Measurements from ENCODE around the gene CREBRF.

CREBRF gene

GRCh38 chr5:173033923-173034322, 22.2 kb upstream of the CREBRF start:
- no peak overlapping the region for H2AFZ ChIP-seq (ENCODE audit: low read length)
- no peak overlapping the region for H3K18ac ChIP-seq (ENCODE audit: low read length)
- no peak overlapping the region for H3K14ac ChIP-seq (ENCODE audit: low read length)
- H3K4ac ChIP-seq (ENCODE audit: low read length) = no peak overlapping the region
- H3K4me1 ChIP-seq (ENCODE audit: control insufficient read depth in 2 of 2, insufficient read depth in 1 of 2, low read depth in 1 of 2, low read length in 2 of 2) = peaks cover 0 to 4% of the 10 kb centered on the region in 2 donors
- H3K79me1 ChIP-seq (ENCODE audit: low read depth, low read length) = no peaks in the 10 kb centered on the region
- H4K8ac ChIP-seq (ENCODE audit: low read depth, low read length) = no peak overlapping the region
- H3K4me3 ChIP-seq (ENCODE audit: low read length in 2 of 2) = no peak overlapping the region
- H3K27ac ChIP-seq (replicated peaks; ENCODE audit: low read length) = no peak overlapping the region
- H3K23ac ChIP-seq (ENCODE audit: low read depth, low read length, poor library complexity) = no peak overlapping the region
- H3K9ac ChIP-seq (ENCODE audit: low read depth, low read length, poor library complexity) = no peak overlapping the region
- H2BK120ac ChIP-seq (ENCODE audit: low read depth, low read length) = no peak overlapping the region
- H2AK5ac ChIP-seq (ENCODE audit: low read depth, low read length) = no peak overlapping the region
- no peak overlapping the region for H3K4me2 ChIP-seq (ENCODE audit: insufficient read depth, low read length, poor library complexity, severe bottlenecking)
- no CpG with 5 or more reads among the region's 6 CpGs for WGBS, 2 donors (ENCODE audit: extremely low coverage in 2 of 2, insufficient read length in 2 of 2, insufficient replicate concordance in 1 of 2)
- no peak for DNase-seq (ENCODE audit: low spot score)
- H3K9me3 ChIP-seq (replicated peaks in 1 of 2; ENCODE audit: control insufficient read depth in 2 of 2, insufficient read depth in 1 of 2, low read depth in 1 of 2, low read length in 2 of 2) = no peaks in the 10 kb centered on the region
- H3K27me3 ChIP-seq (ENCODE audit: control insufficient read depth in 3 of 3, insufficient read depth in 3 of 3, low read depth in 1 of 3, low read length in 3 of 3) = no peaks in the 10 kb centered on the region
- no peak overlapping the region for H2BK15ac ChIP-seq (ENCODE audit: low read length)
- no peak overlapping the region for H2BK12ac ChIP-seq (ENCODE audit: low read length)
- no peak overlapping the region for H4K91ac ChIP-seq (ENCODE audit: low read depth, low read length, poor library complexity)
- no peak overlapping the region for H2BK5ac ChIP-seq (ENCODE audit: low read length)
- H3K36me3 ChIP-seq (replicated peaks in 1 of 2; ENCODE audit: control insufficient read depth in 2 of 2, insufficient read depth in 2 of 2, low read length in 2 of 2) = peaks cover 2 to 24% of the 10 kb centered on the region in 2 donors

DNA sequence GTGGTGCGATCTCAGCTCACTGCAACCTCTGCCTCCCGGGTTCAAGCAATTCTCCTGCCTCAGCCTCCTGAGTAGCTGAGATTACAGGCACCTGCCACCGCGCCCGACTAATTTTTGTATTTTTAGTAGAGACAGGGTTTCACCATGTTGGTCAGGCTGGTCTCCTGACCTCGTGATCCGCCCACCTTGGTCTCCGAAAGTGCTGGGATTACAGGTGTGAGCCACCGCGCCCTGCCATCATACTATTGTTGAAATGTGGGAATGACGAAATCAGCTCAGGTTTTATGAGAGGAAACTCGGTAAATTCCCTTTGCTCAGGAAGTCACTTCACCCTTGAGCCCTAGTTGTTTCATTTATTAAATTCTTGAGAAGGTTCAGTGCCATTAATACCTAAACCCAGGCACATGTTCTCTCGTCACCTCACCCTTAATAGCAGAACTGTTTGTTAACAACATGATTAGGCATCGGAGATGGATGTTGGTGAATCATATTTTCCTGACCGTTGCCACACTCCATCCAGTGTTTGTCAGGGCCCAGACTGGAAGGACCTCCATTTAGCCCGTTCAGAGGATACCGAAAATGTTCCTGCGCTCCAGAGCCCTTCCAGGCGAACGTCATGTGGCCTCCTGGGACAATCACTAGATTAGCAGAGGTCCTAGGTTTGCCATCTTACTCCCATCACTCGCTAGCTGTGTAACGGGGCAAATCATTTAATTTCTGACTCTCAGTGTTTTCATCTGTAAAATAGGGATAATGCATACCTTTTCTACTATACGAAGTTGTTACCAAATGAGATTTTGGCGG, 20.0 kb upstream of the CREBRF start:
- no peak overlapping the region for H3K23ac ChIP-seq (ENCODE audit: low read depth, low read length, poor library complexity)
- no peak overlapping the region for H4K91ac ChIP-seq (ENCODE audit: low read depth, low read length, poor library complexity)
- H2BK120ac ChIP-seq (ENCODE audit: low read depth, low read length) = no peak overlapping the region
- H3K4me1 ChIP-seq (ENCODE audit: control insufficient read depth in 2 of 2, insufficient read depth in 1 of 2, low read depth in 1 of 2, low read length in 2 of 2) = no peaks in the 10 kb centered on the region
- H2BK12ac ChIP-seq (ENCODE audit: low read length) = no peak overlapping the region
- no peak overlapping the region for H4K8ac ChIP-seq (ENCODE audit: low read depth, low read length)
- no peak overlapping the region for H3K4ac ChIP-seq (ENCODE audit: low read length)
- no peak overlapping the region for H2BK15ac ChIP-seq (ENCODE audit: low read length)
- no peak overlapping the region for H3K27ac ChIP-seq (replicated peaks; ENCODE audit: low read length)
- H3K9me3 ChIP-seq (replicated peaks in 1 of 2; ENCODE audit: control insufficient read depth in 2 of 2, insufficient read depth in 1 of 2, low read depth in 1 of 2, low read length in 2 of 2) = no peaks in the 10 kb centered on the region
- WGBS, 2 donors (ENCODE audit: extremely low coverage in 2 of 2, insufficient read length in 2 of 2, insufficient replicate concordance in 1 of 2) = no CpG with 5 or more reads among the region's 24 CpGs
- no peak overlapping the region for H2AK5ac ChIP-seq (ENCODE audit: low read depth, low read length)
- DNase-seq (ENCODE audit: low spot score) = no peak
- no peak overlapping the region for H3K4me3 ChIP-seq (ENCODE audit: low read length in 2 of 2)
- H3K27me3 ChIP-seq (ENCODE audit: control insufficient read depth in 3 of 3, insufficient read depth in 3 of 3, low read depth in 1 of 3, low read length in 3 of 3) = no peaks in the 10 kb centered on the region
- no peak overlapping the region for H3K14ac ChIP-seq (ENCODE audit: low read length)
- H3K79me1 ChIP-seq (ENCODE audit: low read depth, low read length) = no peaks in the 10 kb centered on the region
- no peak overlapping the region for H3K9ac ChIP-seq (ENCODE audit: low read depth, low read length, poor library complexity)
- no peak overlapping the region for H2BK5ac ChIP-seq (ENCODE audit: low read length)
- H2AFZ ChIP-seq (ENCODE audit: low read length) = no peak overlapping the region
- peaks cover 2 to 24% of the 10 kb centered on the region in 2 donors for H3K36me3 ChIP-seq (replicated peaks in 1 of 2; ENCODE audit: control insufficient read depth in 2 of 2, insufficient read depth in 2 of 2, low read length in 2 of 2)
- H3K4me2 ChIP-seq (ENCODE audit: insufficient read depth, low read length, poor library complexity, severe bottlenecking) = no peak overlapping the region
- no peak overlapping the region for H3K18ac ChIP-seq (ENCODE audit: low read length)

DNA sequence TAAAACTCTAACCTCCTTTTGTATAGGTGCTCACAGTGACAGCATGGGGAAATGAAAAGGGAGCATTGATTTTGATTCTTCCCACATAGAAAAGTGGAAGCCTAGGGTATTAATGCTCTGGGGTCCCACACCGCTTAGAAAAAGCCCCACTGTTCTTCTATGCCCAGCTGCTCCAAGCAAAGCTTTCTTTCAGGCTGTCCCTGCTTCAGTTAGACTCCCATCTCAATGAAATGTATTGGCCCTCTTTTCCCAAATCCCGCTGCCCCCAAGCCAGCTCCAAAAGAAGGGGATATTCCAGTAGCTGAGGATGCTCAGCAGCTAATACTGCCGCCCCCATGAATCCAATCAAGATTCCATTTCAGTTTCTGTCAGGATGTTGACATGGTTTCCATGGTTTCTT, 17.0 kb upstream of the CREBRF start:
- Histone ChIP-seq H2BK120ac (ENCODE audit: low read depth, low read length) (no peak overlapping the region), H3K18ac (ENCODE audit: low read length) (no peak overlapping the region), H2AFZ (ENCODE audit: low read length) (no peak overlapping the region), H3K27me3 (ENCODE audit: control insufficient read depth in 3 of 3, insufficient read depth in 3 of 3, low read depth in 1 of 3, low read length in 3 of 3) (no peaks in the 10 kb centered on the region), H2BK5ac (ENCODE audit: low read length) (no peak overlapping the region), H3K4me2 (ENCODE audit: insufficient read depth, low read length, poor library complexity, severe bottlenecking) (no peak overlapping the region), H4K8ac (ENCODE audit: low read depth, low read length) (no peak overlapping the region), H3K9me3 (replicated peaks in 1 of 2; ENCODE audit: control insufficient read depth in 2 of 2, insufficient read depth in 1 of 2, low read depth in 1 of 2, low read length in 2 of 2) (no peaks in the 10 kb centered on the region), H3K4me1 (ENCODE audit: control insufficient read depth in 2 of 2, insufficient read depth in 1 of 2, low read depth in 1 of 2, low read length in 2 of 2) (no peaks in the 10 kb centered on the region), H3K23ac (ENCODE audit: low read depth, low read length, poor library complexity) (no peak overlapping the region), H4K91ac (ENCODE audit: low read depth, low read length, poor library complexity) (no peak overlapping the region), H3K79me1 (ENCODE audit: low read depth, low read length) (no peaks in the 10 kb centered on the region), H2AK5ac (ENCODE audit: low read depth, low read length) (no peak overlapping the region), H3K27ac (replicated peaks; ENCODE audit: low read length) (no peak overlapping the region), H2BK15ac (ENCODE audit: low read length) (no peak overlapping the region), H3K4me3 (ENCODE audit: low read length in 2 of 2) (no peak overlapping the region), H3K14ac (ENCODE audit: low read length) (no peak overlapping the region), H3K9ac (ENCODE audit: low read depth, low read length, poor library complexity) (no peak overlapping the region), H2BK12ac (ENCODE audit: low read length) (no peak overlapping the region), H3K36me3 (replicated peaks in 1 of 2; ENCODE audit: control insufficient read depth in 2 of 2, insufficient read depth in 2 of 2, low read length in 2 of 2) (peaks cover 2 to 22% of the 10 kb centered on the region in 2 donors), H3K4ac (ENCODE audit: low read length) (no peak overlapping the region)
- no CpG with 5 or more reads among the region's 3 CpGs for WGBS, 2 donors (ENCODE audit: extremely low coverage in 2 of 2, insufficient read length in 2 of 2, insufficient replicate concordance in 1 of 2)
- DNase-seq (ENCODE audit: low spot score) = no peak

DNA sequence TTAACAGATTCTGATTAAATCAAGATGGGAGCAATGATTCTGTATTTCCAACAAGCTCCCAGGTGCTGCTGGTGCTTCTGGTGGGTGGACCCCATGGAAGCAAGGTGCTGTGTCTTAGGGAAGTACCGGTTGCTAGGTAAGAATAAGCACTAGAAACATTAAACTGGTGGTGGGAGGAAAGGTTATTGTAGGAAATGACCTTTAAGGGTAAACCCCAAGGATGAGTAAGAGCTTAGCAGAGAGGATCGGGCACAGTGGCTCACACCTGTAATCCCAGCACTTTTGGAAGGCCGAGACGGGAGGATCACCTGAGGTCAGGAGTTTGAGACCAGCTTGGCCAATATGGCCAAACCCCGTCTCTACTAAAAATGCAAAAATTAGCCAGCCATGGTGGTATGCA, 16.2 kb upstream of the CREBRF start:
- H4K8ac ChIP-seq (ENCODE audit: low read depth, low read length) = no peak overlapping the region
- no peaks in the 10 kb centered on the region for H3K79me1 ChIP-seq (ENCODE audit: low read depth, low read length)
- no peak overlapping the region for H3K9ac ChIP-seq (ENCODE audit: low read depth, low read length, poor library complexity)
- no peak overlapping the region for H3K14ac ChIP-seq (ENCODE audit: low read length)
- no peak overlapping the region for H3K4me3 ChIP-seq (ENCODE audit: low read length in 2 of 2)
- no peak overlapping the region for H3K23ac ChIP-seq (ENCODE audit: low read depth, low read length, poor library complexity)
- H2BK15ac ChIP-seq (ENCODE audit: low read length) = no peak overlapping the region
- H2AFZ ChIP-seq (ENCODE audit: low read length) = no peak overlapping the region
- no peaks in the 10 kb centered on the region for H3K9me3 ChIP-seq (replicated peaks in 1 of 2; ENCODE audit: control insufficient read depth in 2 of 2, insufficient read depth in 1 of 2, low read depth in 1 of 2, low read length in 2 of 2)
- no peak overlapping the region for H2AK5ac ChIP-seq (ENCODE audit: low read depth, low read length)
- H2BK5ac ChIP-seq (ENCODE audit: low read length) = no peak overlapping the region
- no peak overlapping the region for H2BK120ac ChIP-seq (ENCODE audit: low read depth, low read length)
- peaks cover 0 to 14% of the 10 kb centered on the region in 2 donors for H3K36me3 ChIP-seq (replicated peaks in 1 of 2; ENCODE audit: control insufficient read depth in 2 of 2, insufficient read depth in 2 of 2, low read length in 2 of 2)
- no peak for DNase-seq (ENCODE audit: low spot score)
- no peak overlapping the region for H4K91ac ChIP-seq (ENCODE audit: low read depth, low read length, poor library complexity)
- H3K18ac ChIP-seq (ENCODE audit: low read length) = no peak overlapping the region
- H3K4ac ChIP-seq (ENCODE audit: low read length) = no peak overlapping the region
- no peak overlapping the region for H3K27ac ChIP-seq (replicated peaks; ENCODE audit: low read length)
- WGBS, 2 donors (ENCODE audit: extremely low coverage in 2 of 2, insufficient read length in 2 of 2, insufficient replicate concordance in 1 of 2) = no CpG with 5 or more reads among the region's 5 CpGs
- no peak overlapping the region for H3K4me2 ChIP-seq (ENCODE audit: insufficient read depth, low read length, poor library complexity, severe bottlenecking)
- no peaks in the 10 kb centered on the region for H3K4me1 ChIP-seq (ENCODE audit: control insufficient read depth in 2 of 2, insufficient read depth in 1 of 2, low read depth in 1 of 2, low read length in 2 of 2)
- H3K27me3 ChIP-seq (ENCODE audit: control insufficient read depth in 3 of 3, insufficient read depth in 3 of 3, low read depth in 1 of 3, low read length in 3 of 3) = no peaks in the 10 kb centered on the region
- no peak overlapping the region for H2BK12ac ChIP-seq (ENCODE audit: low read length)
